Gastrocnemius medialis (tissue), 4 donors: ENCODE measurements around the gene AMPH.

Experiments used
- CTCF ChIP-seq, 5 experiments: fragments of 450-650 bp in 3 of 5; fragments of 200-600 bp in 2 of 5; sonication (generic) in 2 of 5; IDR thresholded peaks in 4 of 5; conservative IDR thresholded peaks in 1 of 5; 1 replicate in 4 of 5; 2 replicates in 1 of 5; pipeline ENCODE4 v1.5.1; 2016 to 2019; ENCODE audit warnings: antibody characterized with exemption in 5 of 5, mild to moderate bottlenecking in 3 of 5, moderate library complexity in 3 of 5
- POLR2A ChIP-seq, 2 donors: fragments of 450-650 bp; IDR thresholded peaks; one replicate each; pipeline ENCODE4 v1.6.1; 2017; ENCODE audit warnings: antibody characterized with exemption in 2 of 2, mild to moderate bottlenecking in 2 of 2, moderate library complexity in 2 of 2

- TF ChIP-seq CTCF (IDR thresholded peaks at IDR 0.05 in 4 of 5, conservative IDR thresholded peaks at IDR 0.05 in 1 of 5) (no peak), POLR2A (IDR thresholded peaks at IDR 0.05) (no peak)
Measured at GRCh38 chr7:38675494-38676106, 44.4 kb upstream of the AMPH start.
